ENCODE data around the gene NUDT19.

DNA sequence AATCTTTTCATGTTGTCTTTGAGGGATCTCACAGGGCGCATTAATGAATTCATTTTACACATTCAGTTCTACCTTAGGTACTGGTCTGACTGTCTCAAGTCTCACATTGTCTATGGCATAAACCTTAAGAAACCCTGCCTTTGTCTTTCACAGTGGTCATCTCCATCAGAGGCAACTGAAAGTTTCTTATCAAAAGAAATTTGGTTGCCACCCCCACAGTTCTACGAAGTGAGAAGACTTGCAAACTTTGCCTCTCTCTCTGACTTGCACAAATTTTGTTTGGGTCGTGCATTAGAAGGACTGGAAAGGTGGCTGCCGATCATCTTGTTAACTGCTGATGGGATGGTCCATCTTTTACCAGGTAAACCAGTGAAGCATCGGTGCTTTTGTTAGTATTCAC lies 17.4 kb downstream of the NUDT19 start:
- TF ChIP-seq, protein P1, sequence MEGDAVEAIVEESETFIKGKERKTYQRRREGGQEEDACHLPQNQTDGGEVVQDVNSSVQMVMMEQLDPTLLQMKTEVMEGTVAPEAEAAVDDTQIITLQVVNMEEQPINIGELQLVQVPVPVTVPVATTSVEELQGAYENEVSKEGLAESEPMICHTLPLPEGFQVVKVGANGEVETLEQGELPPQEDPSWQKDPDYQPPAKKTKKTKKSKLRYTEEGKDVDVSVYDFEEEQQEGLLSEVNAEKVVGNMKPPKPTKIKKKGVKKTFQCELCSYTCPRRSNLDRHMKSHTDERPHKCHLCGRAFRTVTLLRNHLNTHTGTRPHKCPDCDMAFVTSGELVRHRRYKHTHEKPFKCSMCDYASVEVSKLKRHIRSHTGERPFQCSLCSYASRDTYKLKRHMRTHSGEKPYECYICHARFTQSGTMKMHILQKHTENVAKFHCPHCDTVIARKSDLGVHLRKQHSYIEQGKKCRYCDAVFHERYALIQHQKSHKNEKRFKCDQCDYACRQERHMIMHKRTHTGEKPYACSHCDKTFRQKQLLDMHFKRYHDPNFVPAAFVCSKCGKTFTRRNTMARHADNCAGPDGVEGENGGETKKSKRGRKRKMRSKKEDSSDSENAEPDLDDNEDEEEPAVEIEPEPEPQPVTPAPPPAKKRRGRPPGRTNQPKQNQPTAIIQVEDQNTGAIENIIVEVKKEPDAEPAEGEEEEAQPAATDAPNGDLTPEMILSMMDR (IDR thresholded peaks at IDR 0.05): no peak
- no peak for TF ChIP-seq POLR2A (IDR thresholded peaks at IDR 0.05)

Data from vagina (tissue), 2 donors.